ENCODE data around the gene SYT14. TPM values are rescaled to one million over a fixed set of nuclear protein-coding genes. Genes with fewer than 3 reads are reported as not detected.

The SYT14 gene
- total RNA-seq, 1 experiment from 2014 or later, result 1.4 TPM

GRCh38 chr1:210070531-210070930, 132.5 kb downstream of the SYT14 start:
- Histone ChIP-seq H3F3A (ENCODE audit: insufficient read depth, low read depth) (no peaks in the 10 kb centered on the region), H2AFZ (no peak overlapping the region), H3K27ac (no peak overlapping the region), H3K36me3 (ENCODE audit: low read depth) (no peaks in the 10 kb centered on the region), H3K27me3 (ENCODE audit: insufficient read depth, low read depth) (no peaks in the 10 kb centered on the region), H3K4me3 (no peak overlapping the region), H3K9me3 (ENCODE audit: insufficient read depth, low read depth) (no peaks in the 10 kb centered on the region), H3K9me2 (ENCODE audit: insufficient read depth) (no peaks in the 10 kb centered on the region), H3K4me1 (replicated peaks; ENCODE audit: insufficient read depth) (no peaks in the 10 kb centered on the region), H3K79me2 (ENCODE audit: low read depth) (no peaks in the 10 kb centered on the region), H4K20me1 (ENCODE audit: insufficient read depth) (no peaks in the 10 kb centered on the region), H3K4me2 (no peak overlapping the region)
- DNase-seq, result no peak
- no peak for TF ChIP-seq EZH2 (IDR thresholded peaks at IDR 0.05; ENCODE audit: low read depth)
- no peak for TF ChIP-seq CTCF (conservative IDR thresholded peaks at IDR 0.05)
- no TSS peak for BruUV-seq (replicated peaks)
- POLR2A ChIA-PET (ENCODE audit: unreplicated experiment), result no interaction called here
- intact Hi-C loops (cut with micrococcal nuclease; ENCODE audit: unreplicated experiment), result no loop called here
- CTCF ChIA-PET, result no interaction called here

- no peaks in the 10 kb centered on the region for H3K4me1 ChIP-seq (replicated peaks; ENCODE audit: insufficient read depth)
- no peaks in the 10 kb centered on the region for H4K20me1 ChIP-seq (ENCODE audit: insufficient read depth)
- H3K4me3 ChIP-seq, result no peak overlapping the region
- CTCF ChIA-PET, result no interaction called here
- no peaks in the 10 kb centered on the region for H3K27me3 ChIP-seq (ENCODE audit: insufficient read depth, low read depth)
- H3K27ac ChIP-seq, result no peak overlapping the region
- DNase-seq, result no peak
- H3F3A ChIP-seq (ENCODE audit: insufficient read depth, low read depth), result no peaks in the 10 kb centered on the region
- no peak overlapping the region for H2AFZ ChIP-seq
- no peaks in the 10 kb centered on the region for H3K36me3 ChIP-seq (ENCODE audit: low read depth)
- H3K9me3 ChIP-seq (ENCODE audit: insufficient read depth, low read depth), result no peaks in the 10 kb centered on the region
- TF ChIP-seq EZH2 (IDR thresholded peaks at IDR 0.05; ENCODE audit: low read depth), result no peak
- H3K9me2 ChIP-seq (ENCODE audit: insufficient read depth), result no peaks in the 10 kb centered on the region
- H3K4me2 ChIP-seq, result no peak overlapping the region
- H3K79me2 ChIP-seq (ENCODE audit: low read depth), result no peaks in the 10 kb centered on the region
- intact Hi-C loops (cut with micrococcal nuclease; ENCODE audit: unreplicated experiment), result no loop called here
- BruUV-seq (replicated peaks), result no TSS peak
- POLR2A ChIA-PET (ENCODE audit: unreplicated experiment), result no interaction called here
Observed at GRCh38 chr1:210072129-210072528, 134.1 kb downstream of the SYT14 start.

GRCh38 chr1:210072896-210073504, 135.0 kb downstream of the SYT14 start:
- Histone ChIP-seq H3K9me3 (ENCODE audit: insufficient read depth, low read depth) (no peaks in the 10 kb centered on the region), H2AFZ (no peak overlapping the region), H4K20me1 (ENCODE audit: insufficient read depth) (no peaks in the 10 kb centered on the region), H3K9me2 (ENCODE audit: insufficient read depth) (no peaks in the 10 kb centered on the region), H3K79me2 (ENCODE audit: low read depth) (no peaks in the 10 kb centered on the region), H3K4me3 (no peak overlapping the region), H3K27me3 (ENCODE audit: insufficient read depth, low read depth) (no peaks in the 10 kb centered on the region), H3F3A (ENCODE audit: insufficient read depth, low read depth) (no peaks in the 10 kb centered on the region), H3K4me2 (no peak overlapping the region), H3K36me3 (ENCODE audit: low read depth) (no peaks in the 10 kb centered on the region), H3K4me1 (replicated peaks; ENCODE audit: insufficient read depth) (no peaks in the 10 kb centered on the region), H3K27ac (no peak overlapping the region)
- POLR2A ChIA-PET (ENCODE audit: unreplicated experiment), result no interaction called here
- no TSS peak for BruUV-seq (replicated peaks)
- CTCF ChIA-PET, result no interaction called here
- no peak for DNase-seq
- TF ChIP-seq CTCF (conservative IDR thresholded peaks at IDR 0.05) (no peak), EZH2 (IDR thresholded peaks at IDR 0.05; ENCODE audit: low read depth) (no peak)
- intact Hi-C loops (cut with micrococcal nuclease; ENCODE audit: unreplicated experiment), result no loop called here

GRCh38 chr1:210074904-210075303, 136.9 kb downstream of the SYT14 start:
- no TSS peak for BruUV-seq (replicated peaks)
- Histone ChIP-seq H3K79me2 (ENCODE audit: low read depth) (no peaks in the 10 kb centered on the region), H3K9me3 (ENCODE audit: insufficient read depth, low read depth) (no peaks in the 10 kb centered on the region), H3K4me2 (no peak overlapping the region), H3K9me2 (ENCODE audit: insufficient read depth) (no peaks in the 10 kb centered on the region), H3K27ac (no peak overlapping the region), H2AFZ (no peak overlapping the region), H3K4me1 (replicated peaks; ENCODE audit: insufficient read depth) (no peaks in the 10 kb centered on the region), H3K27me3 (ENCODE audit: insufficient read depth, low read depth) (no peaks in the 10 kb centered on the region), H4K20me1 (ENCODE audit: insufficient read depth) (no peaks in the 10 kb centered on the region), H3F3A (ENCODE audit: insufficient read depth, low read depth) (no peaks in the 10 kb centered on the region), H3K36me3 (ENCODE audit: low read depth) (no peaks in the 10 kb centered on the region), H3K4me3 (no peak overlapping the region)
- ChIA-PET CTCF (no interaction called here), POLR2A (ENCODE audit: unreplicated experiment) (no interaction called here)
- DNase-seq, result no peak
- TF ChIP-seq CTCF (conservative IDR thresholded peaks at IDR 0.05), result no peak
- TF ChIP-seq EZH2 (IDR thresholded peaks at IDR 0.05; ENCODE audit: low read depth), result no peak
- intact Hi-C loops (cut with micrococcal nuclease; ENCODE audit: unreplicated experiment), result no loop called here
